Fibroblast of skin of abdomen (primary cell): ENCODE data around the gene TEAD3.
A peak's percentile ranks its signal among the peaks of the same experiment; 100 is the strongest.

ENCODE experiments used
- DNase-seq: peaks from one replicate; pipeline ENCODE4 v3.0.0-alpha.2; 2013

TEAD3 gene

DNA sequence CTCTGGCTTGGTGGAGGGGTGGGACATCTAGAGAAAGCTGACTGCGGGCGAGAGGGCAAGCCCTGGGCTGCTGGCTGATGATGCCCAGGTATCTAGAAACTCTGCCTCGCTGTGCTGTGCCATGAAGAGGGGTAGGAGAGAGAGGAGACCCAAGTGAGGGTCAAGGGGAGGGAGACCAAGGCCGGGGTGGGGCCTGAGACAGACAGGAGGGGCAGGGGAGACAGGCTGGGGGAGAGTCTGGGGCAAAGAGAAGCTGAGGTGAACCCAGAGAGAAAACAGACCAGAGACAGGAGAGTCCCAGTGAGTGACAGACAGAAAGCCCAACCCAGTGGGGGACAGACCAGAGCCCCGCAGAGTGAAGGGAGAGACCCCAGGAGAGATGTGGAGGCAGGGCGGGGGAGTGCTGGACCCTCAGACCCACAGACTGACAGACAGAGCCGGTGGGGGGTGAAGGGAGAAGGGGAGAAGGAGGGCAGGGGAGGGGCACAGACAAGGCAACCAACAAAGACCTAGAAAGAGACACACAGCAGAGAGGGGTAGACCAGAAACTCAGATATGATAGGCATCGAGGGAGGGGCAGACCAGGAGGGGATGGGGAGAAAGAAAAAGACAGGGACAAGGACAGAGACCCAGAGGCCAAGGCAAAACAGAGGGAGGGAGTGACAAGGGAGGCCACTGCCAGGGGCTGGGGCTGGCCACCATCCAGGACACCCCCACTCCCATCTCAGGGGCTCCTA, 5.9 kb downstream of the TEAD3 start:
- no peak for DNase-seq

DNA sequence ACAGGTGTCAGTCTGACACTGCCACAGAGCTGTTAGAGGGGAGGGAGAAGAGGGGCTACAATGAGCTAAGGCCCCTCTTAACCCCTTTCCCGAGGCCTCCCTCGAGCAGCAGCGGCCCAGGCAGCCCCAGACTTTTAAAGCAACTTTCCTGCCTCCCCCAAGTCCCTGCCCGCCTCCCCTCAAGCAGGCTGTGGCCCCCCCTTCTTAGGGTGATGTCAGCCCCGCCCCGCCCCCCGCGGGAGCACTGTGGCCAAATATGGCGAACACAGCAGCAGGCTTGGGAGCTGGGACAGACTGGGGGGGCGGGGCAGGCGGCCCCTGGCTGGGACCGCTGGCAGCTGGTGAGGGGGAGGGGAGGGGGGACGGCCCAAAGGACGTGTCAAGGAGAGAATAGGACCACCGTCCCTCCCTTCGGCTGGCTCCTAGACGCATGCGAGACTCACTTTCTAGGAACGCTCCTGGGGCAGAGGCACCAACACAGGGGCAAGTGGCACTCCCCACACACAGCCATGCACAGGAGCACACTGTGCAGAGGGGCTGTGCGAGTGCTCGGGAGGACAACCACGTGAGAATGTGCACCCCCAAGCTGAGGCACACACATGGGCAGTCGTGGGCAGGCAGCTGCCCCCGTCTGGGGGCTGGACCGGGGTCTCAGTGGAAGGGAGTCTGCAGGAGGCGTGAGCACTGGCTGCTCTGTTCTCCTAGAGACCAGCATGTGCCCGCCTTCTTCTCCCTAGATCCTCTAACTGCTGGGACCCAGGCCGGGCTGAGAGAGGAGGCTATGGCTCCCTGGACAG, 6.7 kb downstream of the TEAD3 start:
- peak; percentile 96 for DNase-seq

DNA sequence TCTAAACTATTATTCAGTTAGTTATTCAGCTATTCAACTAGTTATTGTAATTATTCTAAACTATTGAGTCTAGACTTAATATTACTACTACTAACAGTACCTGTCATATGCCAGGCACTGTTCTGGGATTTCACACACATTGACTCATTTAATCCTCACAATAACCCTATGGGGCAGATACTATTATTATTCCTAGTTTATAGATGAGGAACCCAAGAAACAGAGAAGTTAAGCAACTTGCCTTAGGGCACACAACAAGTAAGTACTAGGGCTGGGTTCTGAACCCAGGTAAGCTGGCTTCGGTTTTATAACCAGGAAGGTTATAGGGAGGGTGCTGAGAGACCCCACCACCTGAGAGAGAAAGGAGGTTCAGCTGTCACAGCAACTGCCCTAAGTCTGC, 7.8 kb downstream of the TEAD3 start:
- no peak for DNase-seq

DNA sequence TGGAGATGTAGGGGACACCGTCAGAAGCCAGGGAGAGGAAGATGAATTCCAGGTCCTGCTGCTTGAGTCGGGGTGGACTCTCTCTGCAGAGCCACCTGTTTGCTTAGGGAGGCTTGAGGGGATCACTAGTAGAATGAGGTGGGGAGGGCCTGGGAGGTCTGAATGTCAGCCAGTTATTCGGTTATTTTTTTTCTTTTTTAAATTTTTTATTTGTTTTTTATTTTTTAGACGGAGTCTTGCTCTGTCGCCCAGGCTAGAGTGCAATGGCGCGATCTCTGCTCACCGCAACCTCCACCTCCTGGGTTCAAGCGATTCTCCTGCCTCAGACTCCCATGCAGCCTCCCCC, 8.4 kb downstream of the TEAD3 start:
- DNase-seq: no peak

DNA sequence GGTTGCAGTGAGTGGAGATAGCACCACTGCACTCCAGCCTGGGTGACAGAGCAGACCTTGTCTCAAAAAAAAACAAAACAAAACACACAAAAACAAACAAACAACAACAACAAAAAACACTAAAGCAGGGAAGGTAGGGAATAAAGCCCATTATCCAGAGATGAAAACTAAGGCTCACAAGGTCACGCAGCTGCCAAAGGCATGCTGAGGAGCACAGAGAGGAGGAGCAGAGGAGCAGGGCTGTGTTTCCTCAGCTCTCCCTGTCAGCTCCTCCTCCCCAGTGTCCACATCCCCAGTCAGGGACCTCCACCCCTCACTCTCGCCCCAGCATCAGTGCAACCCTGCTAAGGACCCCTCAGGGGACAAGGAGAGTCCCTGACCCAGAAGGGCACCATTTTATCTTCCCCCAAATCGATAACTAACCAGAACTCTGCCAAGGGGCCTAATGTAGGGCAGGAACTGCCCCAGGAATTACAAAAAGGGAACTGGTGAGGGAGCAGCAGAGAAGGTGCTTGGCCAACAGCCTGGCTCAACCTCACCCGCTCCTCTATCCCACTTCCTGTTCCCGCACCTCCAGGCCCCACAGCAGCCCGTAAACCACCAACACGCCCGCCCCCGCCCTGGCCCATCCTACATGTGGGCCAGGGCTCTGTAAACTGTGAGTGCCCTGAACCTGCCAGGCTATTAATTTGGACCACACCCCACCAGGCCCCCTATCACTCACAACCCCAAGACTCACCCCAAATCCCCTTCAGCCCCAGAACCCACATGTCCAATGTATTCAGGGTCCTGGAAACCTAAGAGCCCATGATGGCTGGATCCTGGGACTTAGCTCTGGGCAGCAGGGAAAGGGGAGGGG, 9.0 kb downstream of the TEAD3 start:
- DNase-seq: peak; percentile 58

DNA sequence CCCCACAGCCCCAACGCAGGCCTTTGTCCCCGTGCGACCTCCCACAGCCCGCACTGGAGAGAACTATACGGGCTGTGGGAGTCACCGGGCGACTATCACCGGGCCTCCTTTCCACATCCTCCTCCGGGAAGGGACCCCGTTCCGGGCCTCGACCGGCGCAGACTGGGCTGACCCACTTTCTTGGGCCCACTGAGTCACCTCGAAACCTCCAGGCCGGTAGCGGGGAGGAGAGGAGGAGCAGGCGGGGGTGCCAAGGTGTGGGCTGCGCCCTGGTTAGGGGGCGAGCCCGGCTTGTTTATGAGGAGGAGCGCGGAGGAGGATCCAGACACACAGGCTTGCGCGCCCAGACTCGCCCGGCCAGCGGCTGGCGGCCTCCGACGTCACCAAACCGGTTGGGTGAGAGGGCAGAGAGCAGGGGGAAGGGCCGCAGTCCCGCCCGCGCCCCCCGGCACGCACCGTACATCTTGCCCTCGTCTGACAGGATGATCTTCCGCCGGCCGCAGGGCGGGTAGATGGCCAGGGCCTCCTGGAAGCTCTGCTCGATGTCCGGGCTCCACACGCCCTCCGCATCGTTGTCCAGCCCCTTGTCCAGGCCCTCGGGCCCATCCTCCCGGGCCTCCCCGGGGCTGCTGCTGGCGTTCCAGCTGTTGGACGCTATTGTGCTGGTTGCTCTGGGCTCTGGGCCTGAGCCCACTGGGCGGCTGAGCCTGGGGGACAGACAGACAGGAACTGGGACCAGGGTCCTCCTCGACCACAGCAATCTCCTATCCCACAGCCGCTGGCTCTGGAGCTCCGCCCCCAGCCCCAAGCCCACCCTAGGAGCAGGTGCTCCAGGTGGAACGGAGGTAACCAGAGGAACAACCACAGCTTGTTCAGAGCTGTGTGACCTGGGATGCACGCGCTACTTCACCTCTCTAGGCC, 10.6 kb downstream of the TEAD3 start:
- no peak for DNase-seq

DNA sequence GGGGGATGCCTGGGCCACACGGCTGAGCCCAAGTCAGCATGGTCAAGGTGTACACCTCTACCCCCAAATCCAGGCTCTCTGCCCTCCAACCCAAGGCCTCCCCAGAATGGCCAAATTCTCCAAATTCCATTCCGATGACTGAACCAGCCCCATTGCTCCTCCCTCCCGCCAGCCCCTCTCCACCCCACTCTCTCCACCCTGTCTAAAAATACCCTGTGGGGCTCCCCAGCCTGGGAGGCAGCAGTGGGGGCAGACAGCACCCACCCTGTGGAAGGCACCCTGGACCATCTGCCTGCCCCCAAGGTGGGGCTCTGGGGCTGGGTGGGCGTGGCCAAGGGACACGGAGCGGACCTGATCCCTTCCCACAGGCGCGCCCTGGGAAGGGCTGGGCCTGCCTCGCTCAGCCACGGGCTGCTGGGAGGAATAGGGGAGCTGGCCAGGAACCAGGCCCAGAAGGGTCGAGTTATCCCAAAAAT, 11.4 kb downstream of the TEAD3 start:
- DNase-seq: peak; percentile 82

DNA sequence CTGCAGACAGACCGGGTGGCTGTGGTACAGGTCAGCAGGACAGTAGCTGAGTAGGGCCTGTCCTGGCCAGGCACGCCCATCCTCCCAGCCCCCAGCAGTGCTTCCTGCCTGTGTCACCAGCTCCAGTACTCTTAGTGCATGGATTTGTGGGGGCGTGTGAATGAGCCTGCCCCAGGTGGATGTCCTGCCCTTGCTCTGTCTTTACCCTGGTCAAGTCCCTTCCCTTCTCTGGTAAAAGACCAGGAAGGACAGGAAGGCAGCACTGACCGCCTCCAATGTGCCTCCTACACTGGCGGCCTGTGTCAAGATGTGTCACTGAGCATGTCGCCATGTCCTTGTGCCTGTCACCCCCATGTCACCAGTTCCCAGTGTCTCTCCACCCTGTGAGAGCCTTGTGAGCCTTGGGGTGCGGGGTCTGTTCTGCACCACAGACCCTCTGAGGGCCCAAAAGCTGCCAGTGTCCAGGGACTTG, 11.9 kb downstream of the TEAD3 start:
- DNase-seq: no peak

DNA sequence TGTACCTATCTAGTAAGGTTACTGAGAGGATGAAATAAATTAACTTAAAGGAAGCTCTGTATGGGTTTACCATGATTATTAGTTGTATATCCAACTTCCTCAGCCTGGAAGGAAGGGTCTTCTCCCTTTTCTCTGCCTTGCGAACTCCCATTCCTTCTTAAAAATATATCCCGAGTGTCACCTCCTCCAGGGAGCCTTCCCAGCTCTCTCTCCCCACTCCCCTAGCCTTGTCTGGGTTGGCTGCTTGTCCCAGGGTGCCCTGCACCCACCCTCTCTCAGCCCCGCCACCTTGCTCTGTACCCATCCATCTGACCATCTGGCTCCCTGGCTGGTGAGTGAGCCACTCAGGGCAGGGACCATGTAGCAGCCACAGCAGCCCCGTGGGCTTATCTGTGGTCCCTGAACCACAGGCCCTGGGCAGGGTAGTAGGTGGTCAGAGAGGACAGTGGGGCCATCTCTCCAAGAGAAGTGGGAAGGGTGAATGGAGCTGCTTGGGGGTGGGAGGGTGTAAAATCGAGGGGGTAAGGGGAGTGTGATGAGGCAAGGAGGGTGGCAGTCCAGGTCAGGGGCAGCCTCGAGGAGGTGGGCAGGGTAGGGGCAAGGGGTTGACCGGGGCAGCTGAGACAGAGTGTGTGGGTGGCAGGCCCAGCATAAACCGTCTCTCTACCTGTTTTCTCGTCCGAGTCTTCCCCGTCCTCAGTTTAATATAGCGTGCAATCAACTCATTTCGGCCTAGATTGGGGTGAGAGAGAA, 12.8 kb downstream of the TEAD3 start:
- no peak for DNase-seq

DNA sequence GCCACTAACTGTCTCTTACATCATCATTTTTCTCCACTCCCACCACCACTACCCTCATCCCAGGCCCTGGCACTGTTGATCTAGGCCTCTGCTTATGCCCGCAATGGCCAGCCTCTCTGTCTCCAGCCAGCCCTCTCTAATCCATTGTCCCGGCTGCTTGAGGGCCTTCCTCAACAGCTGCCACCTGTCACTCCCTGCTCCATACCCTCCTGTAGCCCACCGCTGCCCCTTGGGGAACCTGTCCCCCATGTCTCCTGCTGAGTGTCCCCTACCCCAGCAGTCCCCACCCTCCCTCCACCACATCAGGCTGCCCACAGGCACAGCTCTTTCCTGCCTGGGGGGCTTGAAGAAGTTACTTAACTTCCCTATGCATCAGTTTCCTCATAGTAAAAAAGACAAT, 13.4 kb downstream of the TEAD3 start:
- no peak for DNase-seq

DNA sequence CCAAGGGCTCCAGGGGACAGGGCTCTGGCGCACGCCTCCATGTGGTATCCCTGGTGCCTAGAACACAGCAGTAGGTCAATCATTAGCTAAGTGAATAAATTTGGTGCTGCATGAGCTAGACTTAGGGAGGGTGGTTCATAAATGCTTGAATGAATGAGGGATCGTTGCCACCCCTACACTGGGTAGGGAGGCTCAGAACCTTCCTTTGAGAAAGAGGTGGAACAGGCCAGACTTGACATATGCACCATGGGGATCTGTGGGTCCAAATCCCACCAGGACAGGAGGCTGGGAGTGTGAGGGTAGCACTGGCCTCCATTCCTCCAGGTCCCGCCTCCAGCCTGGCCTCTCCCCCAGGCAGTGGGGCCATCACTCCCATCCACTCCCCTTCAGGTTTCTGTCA, 13.8 kb downstream of the TEAD3 start:
- no peak for DNase-seq

DNA sequence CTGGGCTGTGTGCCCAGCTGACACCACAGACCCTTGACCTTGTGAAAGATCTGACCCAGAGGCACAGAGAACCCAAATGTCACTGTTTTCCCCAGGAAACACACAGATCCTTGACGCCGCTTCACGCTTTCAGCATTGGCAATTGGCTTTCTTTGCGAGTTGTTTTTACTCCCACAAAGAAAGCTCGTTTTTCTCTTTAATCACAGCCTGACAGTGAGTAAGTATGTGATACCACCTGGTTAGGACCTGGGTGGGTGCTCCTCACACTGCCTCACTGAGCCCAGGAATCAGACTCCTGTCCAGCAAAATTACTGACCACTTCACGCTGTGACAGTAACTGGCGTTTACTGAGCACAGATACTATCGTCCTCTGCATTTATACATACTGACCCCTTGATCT, 15.7 kb downstream of the TEAD3 start:
- no peak for DNase-seq

DNA sequence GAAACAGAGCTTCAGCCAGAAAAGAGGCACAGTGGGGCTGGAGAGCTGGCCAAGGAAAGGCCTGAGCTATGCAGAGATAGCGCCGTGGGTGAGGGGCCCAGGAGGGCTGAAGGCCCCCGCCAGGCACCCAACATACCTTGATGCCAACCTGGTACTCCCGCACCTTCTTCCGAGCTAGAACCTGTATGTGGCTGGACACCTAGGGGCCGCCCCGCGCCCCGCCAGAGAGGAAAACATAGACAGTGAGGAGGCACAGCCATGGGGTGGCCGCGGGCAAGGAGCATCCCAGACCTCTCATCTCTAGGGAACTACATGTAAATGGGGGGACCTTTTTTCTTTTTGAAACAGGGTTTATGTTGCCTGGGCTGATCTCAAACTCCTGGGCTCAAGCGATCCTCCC, 16.7 kb downstream of the TEAD3 start:
- no peak for DNase-seq

DNA sequence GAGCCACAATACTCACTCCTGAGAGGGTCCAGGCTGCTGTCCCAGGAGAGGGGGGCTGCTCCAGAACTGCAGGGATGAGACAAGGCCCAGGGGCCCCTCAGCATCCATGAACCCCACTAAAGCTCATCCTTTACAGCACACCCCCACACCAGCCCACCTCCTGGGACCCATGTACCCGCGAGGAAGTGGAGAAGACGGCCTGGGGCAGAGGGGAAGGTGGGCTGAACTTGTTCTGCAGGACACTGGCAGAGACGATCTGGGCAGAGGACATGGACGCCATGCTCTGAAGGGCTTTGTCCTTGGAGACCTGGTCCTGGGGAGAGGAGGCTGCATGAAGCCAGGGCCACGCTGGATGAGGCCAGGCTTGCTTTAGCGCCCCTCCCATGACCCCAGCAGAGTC, 18.6 kb downstream of the TEAD3 start:
- no peak for DNase-seq

DNA sequence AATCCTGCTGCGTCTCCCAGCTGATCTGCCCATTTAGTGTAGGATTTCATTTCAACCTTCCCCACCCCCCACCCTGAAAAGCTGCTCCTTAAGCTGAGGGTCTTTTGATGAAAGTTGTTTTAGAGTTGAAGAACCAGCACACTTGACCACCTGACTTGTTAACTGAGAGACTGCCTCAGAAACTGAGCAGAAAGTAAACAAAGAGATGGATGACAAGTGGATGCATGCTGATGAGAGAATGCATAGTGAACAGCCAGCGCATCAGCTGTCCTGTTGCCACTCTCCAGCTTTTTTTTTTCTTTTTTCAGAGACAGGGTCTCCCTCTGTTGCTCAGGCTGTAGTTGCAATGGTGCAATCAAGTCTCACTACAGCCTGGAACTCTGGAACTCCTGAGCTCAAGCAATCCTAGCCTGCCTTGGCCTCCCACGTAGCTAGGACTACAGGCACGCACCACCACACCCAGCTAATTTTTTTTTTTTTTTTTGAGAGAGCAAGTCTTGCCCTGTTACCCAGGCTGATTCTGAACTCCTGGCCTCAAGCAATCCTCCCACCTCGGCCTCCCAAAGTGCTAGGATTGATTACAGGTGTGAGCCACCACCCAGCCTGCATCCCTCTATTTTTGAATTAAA, 19.2 kb downstream of the TEAD3 start:
- DNase-seq: no peak

DNA sequence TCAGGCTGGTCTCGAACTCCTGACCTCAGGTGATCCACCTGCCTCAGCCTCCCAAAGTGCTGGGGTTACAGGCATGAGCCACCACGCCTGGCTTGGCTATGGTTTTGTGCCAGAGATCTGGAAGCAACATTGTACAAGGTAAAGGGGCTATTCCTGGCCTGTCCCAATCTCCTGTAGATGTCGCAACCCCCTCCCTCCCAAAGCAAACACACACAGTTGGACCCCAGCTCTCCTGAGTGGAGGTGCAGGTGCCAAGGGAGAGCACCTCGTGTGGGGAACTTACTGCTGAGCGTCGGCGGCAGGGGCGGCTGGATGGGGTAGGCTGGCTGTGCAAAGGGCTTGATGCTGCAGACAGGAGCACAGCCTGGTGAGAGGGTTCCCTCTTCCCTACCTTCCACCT, 19.9 kb downstream of the TEAD3 start:
- DNase-seq: no peak

DNA sequence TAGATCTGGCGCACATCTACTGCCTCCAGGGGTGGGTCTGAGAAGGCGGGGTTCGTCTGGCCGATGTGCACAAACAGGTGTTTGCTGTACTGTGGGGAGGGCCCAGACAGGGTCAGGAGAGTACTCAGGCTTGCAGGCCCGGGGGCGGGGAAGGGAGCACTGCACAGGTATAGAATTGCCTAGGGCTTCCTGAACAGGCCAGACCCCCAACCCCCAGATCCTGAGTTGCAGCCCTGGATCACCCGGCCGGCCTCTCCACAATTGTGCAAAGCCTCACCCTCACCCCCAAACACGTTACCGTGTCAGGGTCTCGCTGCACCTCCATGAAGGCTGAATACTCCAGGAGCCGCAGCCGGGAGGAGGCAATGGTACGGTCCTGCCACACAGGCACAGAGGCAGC, 20.9 kb downstream of the TEAD3 start:
- no peak for DNase-seq

DNA sequence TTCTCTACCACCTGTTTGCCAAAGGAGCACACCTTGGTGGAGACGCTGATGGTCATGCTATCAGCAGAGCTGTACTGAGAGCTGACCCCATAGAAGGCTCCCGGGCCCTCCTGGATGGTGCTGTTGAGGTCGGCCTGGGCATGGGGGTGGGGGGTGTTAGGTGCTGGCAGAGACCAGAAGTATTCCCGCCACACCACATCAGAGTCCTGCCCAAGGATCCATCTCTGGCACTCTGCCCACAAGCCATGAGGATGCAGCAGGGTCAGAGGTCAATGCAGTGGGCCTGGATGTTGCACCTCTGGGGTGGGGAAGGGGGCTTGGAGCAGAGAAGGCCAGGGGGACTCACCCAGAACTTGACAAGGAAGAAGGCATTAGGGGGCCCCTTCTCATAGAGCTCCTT, 21.3 kb downstream of the TEAD3 start:
- no peak for DNase-seq

DNA sequence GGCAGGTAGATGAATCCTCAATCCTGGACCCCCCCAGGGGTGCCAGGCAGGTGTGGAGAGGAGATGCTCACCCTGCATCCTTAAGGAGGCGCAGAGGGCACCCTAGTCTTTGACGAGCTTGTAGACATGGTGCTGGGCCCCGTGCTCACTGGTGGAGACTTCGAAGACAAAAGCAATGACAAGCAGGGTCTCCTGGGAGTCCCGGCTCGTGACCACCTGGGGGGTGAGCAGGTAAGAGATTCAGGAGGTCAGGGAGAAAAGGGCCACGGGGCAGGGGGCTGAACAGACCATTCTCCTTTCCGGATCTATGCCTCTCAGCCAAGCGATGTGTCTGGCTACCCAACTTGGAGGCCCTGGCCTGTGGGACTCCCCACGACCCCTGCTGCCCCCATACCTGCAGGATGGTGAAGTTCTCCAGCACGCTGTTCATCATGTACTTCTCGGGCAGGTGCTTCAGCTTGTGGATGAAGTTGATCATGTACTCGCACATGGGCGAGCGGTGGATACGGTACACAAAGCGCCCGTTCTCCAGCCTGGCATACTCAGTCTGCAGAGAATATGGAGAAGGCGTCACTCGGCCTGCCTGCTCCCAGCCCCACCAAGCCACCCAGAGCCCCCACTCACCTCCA, 21.8 kb downstream of the TEAD3 start:
- DNase-seq: no peak
